ENCODE results near the gene MET.

Gene MET

DNA sequence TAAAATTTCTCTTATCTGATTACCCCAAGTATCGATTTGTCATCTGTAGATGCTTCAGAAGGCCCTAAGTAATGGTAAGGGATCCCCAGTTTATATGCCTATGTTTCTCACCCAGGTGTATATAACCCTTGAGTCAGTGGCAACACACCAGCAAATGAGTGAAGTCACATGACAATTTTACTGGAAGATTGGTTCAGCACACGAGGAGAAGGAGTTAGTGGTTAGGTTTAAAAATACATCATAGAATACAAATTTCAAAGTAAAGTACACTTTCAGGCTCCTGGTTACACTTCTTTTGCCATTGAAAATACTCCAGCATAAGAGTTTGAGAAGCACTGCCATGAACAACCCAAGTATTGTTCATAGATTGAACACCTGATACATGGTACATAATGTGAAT, 160.7 kb downstream of the MET start:
- Histone ChIP-seq H3K27ac (ENCODE audit: low read depth, low read length, severe bottlenecking) (no peak overlapping the region), H3K9me3 (ENCODE audit: control insufficient read depth, low read length) (no peaks in the 10 kb centered on the region), H3K36me3 (ENCODE audit: control insufficient read depth, insufficient read depth, low read length) (no peaks in the 10 kb centered on the region), H3K4me3 (ENCODE audit: extremely low read depth, insufficient read depth, low read length, poor library complexity, severe bottlenecking) (no peak overlapping the region), H3K4me1 (ENCODE audit: control insufficient read depth, insufficient read depth, low read length, poor library complexity, severe bottlenecking) (no peaks in the 10 kb centered on the region)
- whole genome bisulfite sequencing, 2 experiments (ENCODE audit: insufficient coverage in 2 of 2), result no CpG with 5 or more reads among the region's 2 CpGs

- no peaks in the 10 kb centered on the region for H3K9me3 ChIP-seq (ENCODE audit: control insufficient read depth, low read length)
- WGBS, 2 experiments (ENCODE audit: insufficient coverage in 2 of 2), result 88 to 93% methylated on average over 6 to 7 of the region's 9 CpGs
- H3K4me1 ChIP-seq (ENCODE audit: control insufficient read depth, insufficient read depth, low read length, poor library complexity, severe bottlenecking), result no peaks in the 10 kb centered on the region
- H3K27ac ChIP-seq (ENCODE audit: low read depth, low read length, severe bottlenecking), result no peak overlapping the region
- no peaks in the 10 kb centered on the region for H3K36me3 ChIP-seq (ENCODE audit: control insufficient read depth, insufficient read depth, low read length)
- no peak overlapping the region for H3K4me3 ChIP-seq (ENCODE audit: extremely low read depth, insufficient read depth, low read length, poor library complexity, severe bottlenecking)
These were observed 163.0 kb downstream of the MET start for GRCh38 chr7:116834815-116835504.

GRCh38 chr7:116836048-116836447, 164.1 kb downstream of the MET start:
- H3K9me3 ChIP-seq (ENCODE audit: control insufficient read depth, low read length), result no peaks in the 10 kb centered on the region
- no peaks in the 10 kb centered on the region for H3K36me3 ChIP-seq (ENCODE audit: control insufficient read depth, insufficient read depth, low read length)
- 100% methylated on average over 1 of the region's 2 CpGs; no CpG with 5 or more reads in 1 of the 2 experiments for WGBS, 2 experiments (ENCODE audit: insufficient coverage in 2 of 2)
- H3K27ac ChIP-seq (ENCODE audit: low read depth, low read length, severe bottlenecking), result no peak overlapping the region
- H3K4me1 ChIP-seq (ENCODE audit: control insufficient read depth, insufficient read depth, low read length, poor library complexity, severe bottlenecking), result no peaks in the 10 kb centered on the region
- H3K4me3 ChIP-seq (ENCODE audit: extremely low read depth, insufficient read depth, low read length, poor library complexity, severe bottlenecking), result no peak overlapping the region

GRCh38 chr7:116836911-116837310, 164.9 kb downstream of the MET start:
- no peak overlapping the region for H3K4me3 ChIP-seq (ENCODE audit: extremely low read depth, insufficient read depth, low read length, poor library complexity, severe bottlenecking)
- H3K9me3 ChIP-seq (ENCODE audit: control insufficient read depth, low read length), result no peaks in the 10 kb centered on the region
- H3K4me1 ChIP-seq (ENCODE audit: control insufficient read depth, insufficient read depth, low read length, poor library complexity, severe bottlenecking), result no peaks in the 10 kb centered on the region
- H3K36me3 ChIP-seq (ENCODE audit: control insufficient read depth, insufficient read depth, low read length), result no peaks in the 10 kb centered on the region
- H3K27ac ChIP-seq (ENCODE audit: low read depth, low read length, severe bottlenecking), result no peak overlapping the region
- WGBS, 2 experiments (ENCODE audit: insufficient coverage in 2 of 2), result 88 to 100% methylated on average over 2 of the region's 4 CpGs

GRCh38 chr7:116837586-116837985, 165.6 kb downstream of the MET start:
- no peaks in the 10 kb centered on the region for H3K36me3 ChIP-seq (ENCODE audit: control insufficient read depth, insufficient read depth, low read length)

DNA sequence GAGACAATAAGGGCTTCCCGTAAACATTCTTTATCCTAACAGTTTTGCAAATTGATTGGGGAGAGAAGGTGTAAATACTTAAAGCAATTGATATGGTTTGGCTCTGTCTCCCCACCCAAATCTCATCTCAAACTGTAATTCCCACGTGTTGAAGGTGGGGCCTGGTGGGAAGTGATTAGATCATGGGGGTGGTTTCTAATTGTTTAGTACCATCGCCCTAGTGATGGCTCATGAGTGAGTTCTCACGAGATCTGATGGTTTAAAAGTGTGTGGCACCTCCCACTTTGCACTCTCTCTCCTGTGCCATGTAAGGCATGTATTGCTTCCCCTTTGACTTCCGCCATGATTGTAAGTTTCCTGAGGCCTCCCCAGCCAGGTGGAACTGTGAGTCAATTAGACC, 168.3 kb downstream of the MET start:
- Histone ChIP-seq H3K4me1 (ENCODE audit: control insufficient read depth, insufficient read depth, low read length, poor library complexity, severe bottlenecking) (no peaks in the 10 kb centered on the region), H3K27ac (ENCODE audit: low read depth, low read length, severe bottlenecking) (no peak overlapping the region), H3K9me3 (ENCODE audit: control insufficient read depth, low read length) (no peaks in the 10 kb centered on the region), H3K36me3 (ENCODE audit: control insufficient read depth, insufficient read depth, low read length) (no peaks in the 10 kb centered on the region), H3K4me3 (ENCODE audit: extremely low read depth, insufficient read depth, low read length, poor library complexity, severe bottlenecking) (no peak overlapping the region)
- 40% methylated on average over 2 of the region's 5 CpGs; no CpG with 5 or more reads in 1 of the 2 experiments for WGBS, 2 experiments (ENCODE audit: insufficient coverage in 2 of 2)

More at GRCh38 chr7:116837586-116837985, 165.6 kb downstream of the MET start:
- no peak overlapping the region for H3K4me3 ChIP-seq (ENCODE audit: extremely low read depth, insufficient read depth, low read length, poor library complexity, severe bottlenecking)
- 86 to 93% methylated on average over 1 to 2 of the region's 3 CpGs for WGBS, 2 experiments (ENCODE audit: insufficient coverage in 2 of 2)
- H3K4me1 ChIP-seq (ENCODE audit: control insufficient read depth, insufficient read depth, low read length, poor library complexity, severe bottlenecking), result no peaks in the 10 kb centered on the region
- no peak overlapping the region for H3K27ac ChIP-seq (ENCODE audit: low read depth, low read length, severe bottlenecking)
- no peaks in the 10 kb centered on the region for H3K9me3 ChIP-seq (ENCODE audit: control insufficient read depth, low read length)

DNA sequence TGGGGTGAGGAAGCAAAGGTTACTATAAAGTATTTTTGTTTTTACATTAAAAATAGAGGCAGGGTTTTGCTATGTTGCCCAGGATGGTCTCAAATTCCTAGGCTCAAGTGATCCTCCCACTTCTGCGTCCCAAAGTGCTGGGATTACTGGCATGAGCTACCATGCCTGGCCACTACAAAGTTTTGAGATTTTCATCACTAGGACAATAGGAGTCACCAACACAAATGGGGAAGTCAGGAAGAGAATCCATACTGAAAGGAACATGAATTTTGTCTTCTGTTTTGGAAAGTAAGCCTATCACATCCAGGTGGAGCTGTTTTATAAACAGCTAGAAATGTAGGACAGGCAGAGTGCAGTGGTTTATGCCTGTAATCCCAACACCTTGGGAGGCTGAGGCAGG, 170.4 kb downstream of the MET start:
- Histone ChIP-seq H3K4me1 (ENCODE audit: control insufficient read depth, insufficient read depth, low read length, poor library complexity, severe bottlenecking) (no peaks in the 10 kb centered on the region), H3K9me3 (ENCODE audit: control insufficient read depth, low read length) (no peaks in the 10 kb centered on the region), H3K4me3 (ENCODE audit: extremely low read depth, insufficient read depth, low read length, poor library complexity, severe bottlenecking) (no peak overlapping the region), H3K27ac (ENCODE audit: low read depth, low read length, severe bottlenecking) (no peak overlapping the region), H3K36me3 (ENCODE audit: control insufficient read depth, insufficient read depth, low read length) (no peaks in the 10 kb centered on the region)
- 100% methylated on average over 1 of the region's 1 CpG for WGBS, 2 experiments (ENCODE audit: insufficient coverage in 2 of 2)

DNA sequence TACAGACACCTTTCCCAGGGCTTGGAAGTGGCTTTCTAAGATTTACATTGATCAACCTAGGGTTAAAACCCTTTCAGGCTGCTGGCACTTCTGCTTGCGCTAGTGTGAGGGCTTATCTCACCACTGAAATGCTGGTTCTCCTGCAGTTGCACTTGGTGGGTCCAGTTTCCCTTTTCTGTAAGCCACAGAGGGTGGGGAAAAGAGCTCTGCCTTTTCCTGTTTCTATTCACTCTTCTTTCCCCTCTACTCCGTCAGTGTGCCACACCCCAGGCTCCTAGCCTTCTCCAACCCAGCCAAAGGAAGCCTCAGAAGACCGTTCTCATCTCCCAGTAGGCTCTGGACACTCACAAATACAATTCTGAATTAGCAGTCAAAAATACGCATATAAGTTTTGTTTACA, 171.4 kb downstream of the MET start:
- WGBS, 2 experiments (ENCODE audit: insufficient coverage in 2 of 2), result 93 to 96% methylated on average over 3 to 4 of the region's 4 CpGs
- H3K4me1 ChIP-seq (ENCODE audit: control insufficient read depth, insufficient read depth, low read length, poor library complexity, severe bottlenecking), result no peaks in the 10 kb centered on the region
- H3K4me3 ChIP-seq (ENCODE audit: extremely low read depth, insufficient read depth, low read length, poor library complexity, severe bottlenecking), result no peak overlapping the region
- H3K9me3 ChIP-seq (ENCODE audit: control insufficient read depth, low read length), result no peaks in the 10 kb centered on the region
- no peak overlapping the region for H3K27ac ChIP-seq (ENCODE audit: low read depth, low read length, severe bottlenecking)
- no peaks in the 10 kb centered on the region for H3K36me3 ChIP-seq (ENCODE audit: control insufficient read depth, insufficient read depth, low read length)
